GM15510 (cell line): ENCODE measurements around the gene MRC2.

ENCODE experiments used
- POLR2A ChIP-seq: IDR thresholded peaks from 3 replicates; pipeline ENCODE4 v1.6.1; 2011; ENCODE audit warnings: borderline replicate concordance; ENCODE audit not compliant: insufficient read length; ENCODE audit errors: extremely low read depth

Gene MRC2, protein sequence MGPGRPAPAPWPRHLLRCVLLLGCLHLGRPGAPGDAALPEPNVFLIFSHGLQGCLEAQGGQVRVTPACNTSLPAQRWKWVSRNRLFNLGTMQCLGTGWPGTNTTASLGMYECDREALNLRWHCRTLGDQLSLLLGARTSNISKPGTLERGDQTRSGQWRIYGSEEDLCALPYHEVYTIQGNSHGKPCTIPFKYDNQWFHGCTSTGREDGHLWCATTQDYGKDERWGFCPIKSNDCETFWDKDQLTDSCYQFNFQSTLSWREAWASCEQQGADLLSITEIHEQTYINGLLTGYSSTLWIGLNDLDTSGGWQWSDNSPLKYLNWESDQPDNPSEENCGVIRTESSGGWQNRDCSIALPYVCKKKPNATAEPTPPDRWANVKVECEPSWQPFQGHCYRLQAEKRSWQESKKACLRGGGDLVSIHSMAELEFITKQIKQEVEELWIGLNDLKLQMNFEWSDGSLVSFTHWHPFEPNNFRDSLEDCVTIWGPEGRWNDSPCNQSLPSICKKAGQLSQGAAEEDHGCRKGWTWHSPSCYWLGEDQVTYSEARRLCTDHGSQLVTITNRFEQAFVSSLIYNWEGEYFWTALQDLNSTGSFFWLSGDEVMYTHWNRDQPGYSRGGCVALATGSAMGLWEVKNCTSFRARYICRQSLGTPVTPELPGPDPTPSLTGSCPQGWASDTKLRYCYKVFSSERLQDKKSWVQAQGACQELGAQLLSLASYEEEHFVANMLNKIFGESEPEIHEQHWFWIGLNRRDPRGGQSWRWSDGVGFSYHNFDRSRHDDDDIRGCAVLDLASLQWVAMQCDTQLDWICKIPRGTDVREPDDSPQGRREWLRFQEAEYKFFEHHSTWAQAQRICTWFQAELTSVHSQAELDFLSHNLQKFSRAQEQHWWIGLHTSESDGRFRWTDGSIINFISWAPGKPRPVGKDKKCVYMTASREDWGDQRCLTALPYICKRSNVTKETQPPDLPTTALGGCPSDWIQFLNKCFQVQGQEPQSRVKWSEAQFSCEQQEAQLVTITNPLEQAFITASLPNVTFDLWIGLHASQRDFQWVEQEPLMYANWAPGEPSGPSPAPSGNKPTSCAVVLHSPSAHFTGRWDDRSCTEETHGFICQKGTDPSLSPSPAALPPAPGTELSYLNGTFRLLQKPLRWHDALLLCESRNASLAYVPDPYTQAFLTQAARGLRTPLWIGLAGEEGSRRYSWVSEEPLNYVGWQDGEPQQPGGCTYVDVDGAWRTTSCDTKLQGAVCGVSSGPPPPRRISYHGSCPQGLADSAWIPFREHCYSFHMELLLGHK (N-terminal part only)

DNA sequence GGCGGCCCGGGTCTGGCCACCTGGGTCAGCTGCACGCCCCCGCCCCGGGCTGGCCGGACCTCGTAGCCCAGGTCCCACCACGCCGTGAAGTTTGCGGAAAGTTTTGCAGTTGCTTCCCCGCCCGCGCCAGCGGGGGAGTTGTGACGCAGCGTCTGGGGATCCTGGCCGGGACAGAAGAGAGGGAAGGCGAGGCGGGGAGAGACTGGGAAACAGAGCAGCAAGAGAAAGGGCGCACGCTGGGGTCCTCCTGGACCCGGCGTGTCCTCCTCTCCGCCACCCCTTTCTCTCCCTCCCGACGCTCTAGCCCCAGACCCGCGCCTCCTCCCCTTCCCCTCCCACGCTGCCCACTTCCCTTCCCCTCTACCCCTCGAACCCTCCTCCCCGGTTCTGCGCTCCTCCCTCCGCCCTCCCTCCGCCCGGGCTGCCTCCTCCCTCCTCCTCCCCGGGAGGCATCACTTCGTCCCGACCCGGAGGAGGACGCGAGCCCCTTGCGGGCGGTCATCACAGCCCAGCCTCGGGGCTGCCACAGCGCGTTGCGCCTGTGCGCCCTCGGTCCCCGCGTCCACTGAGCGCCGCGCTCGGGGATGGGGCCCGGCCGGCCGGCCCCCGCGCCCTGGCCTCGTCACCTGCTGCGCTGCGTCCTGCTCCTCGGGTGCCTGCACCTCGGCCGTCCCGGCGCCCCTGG lies at the start of gene MRC2:
MRC2 (plus strand) TSS at position 452 of the 685 bp plus-strand sequence; CDS start at position 585, 133 bp downstream.
- TF ChIP-seq POLR2A = no peak

DNA sequence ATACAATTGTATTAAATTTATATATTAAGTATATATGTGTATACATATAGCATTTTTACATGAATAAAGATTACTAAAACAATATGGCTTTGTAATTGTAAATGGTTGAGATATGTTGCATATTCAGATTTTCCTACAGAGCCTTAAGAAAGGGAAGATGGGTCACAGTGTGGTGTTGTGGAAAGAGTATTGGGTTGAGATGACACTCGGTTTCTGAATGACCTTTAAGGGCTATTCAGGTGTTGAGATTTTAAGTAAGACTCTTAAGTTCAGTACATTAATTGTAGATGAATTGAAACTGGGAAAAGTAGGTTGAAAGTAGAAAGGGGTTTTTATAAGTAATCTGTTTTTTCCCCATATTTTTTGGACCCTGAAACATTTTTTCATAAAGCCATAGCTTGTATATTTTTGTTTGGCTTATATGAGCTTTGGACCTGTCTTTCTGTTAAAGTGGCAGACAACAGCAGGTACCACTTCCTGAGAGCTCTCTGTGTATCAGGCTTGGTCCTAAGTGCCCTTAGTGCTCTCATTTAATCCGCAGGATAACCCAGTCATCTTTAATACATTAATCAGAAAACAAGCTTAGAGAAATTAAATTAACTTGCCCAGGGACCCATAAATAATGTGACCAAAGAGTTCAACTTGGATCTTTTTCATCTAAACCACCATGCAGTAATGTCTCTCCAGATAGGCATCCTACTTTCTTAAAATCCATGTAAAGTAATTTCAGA lies 48.5 kb upstream of the MRC2 start:
- no peak for TF ChIP-seq POLR2A

DNA sequence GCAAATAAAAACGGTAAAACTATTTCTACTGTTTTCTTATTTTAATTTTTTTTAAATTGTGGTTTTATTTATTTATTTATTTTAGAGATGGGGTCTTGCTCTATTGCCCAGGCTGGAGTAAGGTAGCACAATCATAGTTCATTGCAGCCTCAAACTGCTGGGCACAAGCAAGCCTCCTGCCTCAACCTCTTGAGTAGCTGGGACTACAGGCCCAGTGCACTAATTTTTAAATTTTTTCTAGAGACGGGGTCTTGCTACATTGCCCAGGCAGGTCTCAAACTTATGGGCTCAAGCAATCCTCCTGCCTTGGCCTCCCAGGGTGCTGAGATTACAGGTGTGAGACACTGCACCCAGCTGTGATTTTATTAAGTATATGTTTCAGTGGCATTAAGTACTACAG lies 46.5 kb upstream of the MRC2 start:
- no peak for TF ChIP-seq POLR2A

DNA sequence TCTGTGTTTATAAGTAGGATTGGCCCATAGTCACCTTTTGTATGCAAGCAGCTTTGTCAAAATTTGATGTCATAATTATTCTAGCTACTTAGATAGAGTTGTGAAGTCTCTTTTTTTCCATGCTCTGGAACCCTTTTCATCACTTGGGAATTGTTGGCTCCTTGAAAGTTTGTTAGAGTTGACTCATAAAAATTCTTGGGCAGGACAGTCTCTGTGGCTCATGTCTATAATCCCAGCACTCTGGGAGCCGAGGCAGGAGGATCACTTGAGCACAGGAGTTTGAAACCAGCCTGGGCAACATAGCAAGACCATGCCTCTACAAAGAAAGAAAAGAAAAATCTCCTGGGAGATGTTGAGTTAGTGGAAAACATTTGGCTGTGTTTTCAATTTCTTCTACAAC lies 45.7 kb upstream of the MRC2 start:
- TF ChIP-seq POLR2A = no peak

DNA sequence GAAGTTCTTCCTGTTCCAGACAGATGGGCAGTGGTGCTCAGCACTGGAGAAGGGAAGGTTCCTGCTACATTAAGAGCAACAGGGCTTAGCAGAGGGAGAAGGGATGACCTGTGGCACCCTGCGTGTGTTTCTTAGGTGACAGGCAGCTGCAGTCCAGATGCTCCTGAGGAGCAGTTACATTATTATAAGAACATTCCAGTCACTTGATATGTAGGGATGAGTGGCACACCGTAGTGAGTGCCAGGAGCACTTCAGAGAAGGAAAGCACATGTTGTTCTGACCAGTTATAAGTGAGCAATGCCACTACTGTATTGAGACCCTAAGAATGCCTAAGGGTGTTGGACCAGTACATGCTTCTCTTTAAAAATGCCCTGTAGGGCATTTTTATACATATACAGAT lies 39.9 kb upstream of the MRC2 start:
- TF ChIP-seq POLR2A = no peak

DNA sequence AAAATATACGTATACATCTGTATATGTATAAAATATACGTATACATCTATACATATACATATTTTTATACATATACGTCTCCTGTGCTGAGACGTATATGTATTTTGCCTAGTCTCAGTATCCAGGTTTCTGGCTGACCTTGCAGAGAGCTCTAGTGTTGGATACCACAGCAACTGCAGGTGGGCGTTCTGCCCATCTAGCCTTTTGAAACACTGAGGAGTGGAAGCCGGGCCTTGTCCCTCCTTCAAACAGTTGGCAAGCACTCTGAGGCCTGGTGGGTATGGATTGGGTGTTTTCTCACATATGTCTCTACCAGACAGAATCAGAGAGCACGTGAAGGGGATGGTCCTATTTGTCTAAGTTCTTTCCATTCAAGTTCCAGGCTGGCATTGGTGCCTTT lies 39.4 kb upstream of the MRC2 start:
- no peak for TF ChIP-seq POLR2A

DNA sequence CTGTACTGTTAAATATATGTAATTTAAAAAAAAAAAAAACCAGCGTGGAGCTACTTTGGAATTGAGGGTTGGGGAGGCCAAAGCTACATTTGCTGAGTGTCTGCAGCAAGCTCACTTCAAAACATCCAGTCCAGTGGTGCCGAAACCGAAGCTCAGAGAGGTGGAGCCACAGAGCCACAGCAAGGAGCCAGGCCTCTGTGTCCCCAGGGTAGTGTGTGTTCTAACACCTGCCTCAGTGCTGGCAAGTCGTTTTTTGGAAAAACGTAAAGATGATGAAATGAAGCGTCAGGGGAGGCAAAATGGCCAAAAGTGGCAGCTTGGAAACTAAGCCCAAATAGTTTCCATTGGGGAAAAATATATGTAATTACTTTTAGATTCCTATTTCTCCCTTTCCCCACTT lies 36.1 kb upstream of the MRC2 start:
- TF ChIP-seq POLR2A = no peak

DNA sequence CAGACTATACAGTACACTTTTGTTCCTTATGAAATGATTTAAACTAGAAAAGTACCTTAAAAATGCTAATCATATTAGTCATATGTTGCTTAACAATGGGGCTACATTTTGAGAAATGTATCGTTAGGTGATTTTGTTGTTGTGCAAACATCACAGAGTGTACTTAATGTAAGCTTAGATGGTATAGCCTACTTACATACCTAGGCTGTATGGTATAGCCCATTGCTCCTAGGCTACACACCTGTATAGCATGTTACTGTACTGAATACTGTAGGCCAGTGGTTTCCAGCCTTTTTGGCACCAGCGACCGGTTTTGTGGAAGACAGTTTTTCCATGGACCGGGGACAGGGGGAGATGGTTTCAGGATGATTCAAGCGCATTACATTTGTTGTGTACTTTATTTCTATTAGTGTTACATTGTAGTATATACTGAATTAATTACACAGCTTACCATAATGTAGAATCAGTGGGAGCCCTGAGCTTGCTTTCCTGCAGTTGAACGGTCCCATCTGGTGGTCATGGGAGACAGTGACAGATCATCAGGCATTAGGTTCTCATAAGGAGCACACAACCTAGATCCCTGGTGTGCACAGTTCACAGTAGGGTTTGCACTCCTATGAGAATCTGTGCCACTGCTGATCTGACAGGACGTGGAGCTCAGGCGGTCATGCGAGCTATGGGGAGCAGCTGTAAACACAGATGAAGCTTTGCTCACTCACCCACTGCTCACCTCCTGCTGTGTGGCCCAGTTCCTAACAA lies 35.0 kb upstream of the MRC2 start:
- TF ChIP-seq POLR2A = no peak

DNA sequence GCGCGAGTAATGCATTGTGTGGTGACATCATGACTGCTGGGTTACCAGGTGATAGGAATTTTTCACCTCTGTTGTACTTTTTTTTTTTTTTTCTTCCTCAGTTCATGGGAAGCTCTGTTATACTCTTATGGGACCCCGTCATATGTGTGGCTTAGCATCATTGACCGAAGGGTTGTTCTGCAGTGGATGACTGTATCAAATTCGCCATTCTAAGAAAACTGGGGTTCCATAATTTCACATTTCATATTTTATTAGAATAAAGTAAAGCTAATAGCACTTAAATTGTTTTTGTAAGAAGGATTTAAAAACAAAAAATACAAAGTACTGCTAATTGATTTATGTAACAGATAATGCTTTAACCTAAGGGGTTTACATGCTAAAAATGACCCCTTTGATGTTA lies 32.0 kb upstream of the MRC2 start:
- no peak for TF ChIP-seq POLR2A

DNA sequence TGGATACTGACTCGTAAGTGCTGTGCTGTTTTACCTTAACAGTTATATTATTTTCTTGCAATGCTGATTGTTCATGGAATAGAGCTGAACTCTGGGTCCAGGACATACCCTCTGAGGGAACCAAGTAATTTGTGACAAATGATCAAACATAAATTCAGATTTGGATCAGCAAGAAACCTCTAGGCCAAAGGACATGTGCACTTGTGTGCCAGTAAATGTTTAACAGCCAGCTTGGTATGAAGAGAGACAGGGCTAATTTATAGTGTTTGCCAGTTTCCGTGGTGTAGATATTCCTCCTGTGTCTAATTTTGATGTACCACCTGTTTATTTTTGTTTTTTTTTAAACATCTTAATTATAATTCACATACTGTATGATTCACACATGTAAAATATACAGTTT lies 30.8 kb upstream of the MRC2 start:
- TF ChIP-seq POLR2A = no peak

DNA sequence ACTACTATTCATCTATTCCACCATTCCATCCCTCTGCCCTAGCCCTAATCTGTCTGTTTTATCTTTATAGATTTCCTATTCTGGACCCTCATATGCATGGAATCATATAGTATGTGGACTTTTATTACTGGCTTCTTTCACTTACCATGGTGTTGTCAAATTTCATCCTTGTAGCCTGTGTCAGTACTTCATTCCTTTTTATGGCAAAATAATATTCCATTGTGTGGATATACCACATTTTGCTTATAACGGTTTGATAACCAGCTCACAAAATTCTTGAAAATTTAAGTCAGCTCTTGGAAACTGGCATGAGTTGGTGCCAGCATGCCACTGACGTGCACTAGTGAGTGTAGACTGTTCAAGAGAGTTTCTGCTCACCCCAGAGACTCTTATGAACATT lies 30.3 kb upstream of the MRC2 start:
- no peak for TF ChIP-seq POLR2A

DNA sequence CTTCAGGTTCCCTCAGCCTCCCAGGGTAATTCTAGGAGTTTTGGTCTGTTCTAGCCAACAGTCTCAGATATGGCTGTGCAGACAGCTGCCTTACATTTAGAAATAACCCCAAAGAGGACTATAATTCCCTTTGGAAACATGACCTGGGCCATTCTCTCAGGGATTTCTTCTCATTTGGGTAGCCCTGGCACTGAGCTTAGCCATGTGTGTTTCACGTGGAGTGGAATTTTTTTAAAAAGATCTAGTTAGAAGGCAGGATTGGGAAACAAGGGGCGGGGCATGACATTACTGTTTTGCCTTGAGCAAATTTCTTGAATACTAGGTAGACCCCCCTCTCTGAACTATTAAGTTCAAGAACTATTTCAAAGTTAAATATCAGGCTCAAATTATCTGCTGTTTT lies 29.6 kb upstream of the MRC2 start:
- TF ChIP-seq POLR2A = no peak
